NCI-H2227 treated with DMSO at 0.1 percent for 48 hours (cell line): Measurements from ENCODE around the gene NBAS.
A peak's percentile ranks its signal among the peaks of the same experiment; 100 is the strongest.

Experiments
- DNase-seq: peaks from one replicate; lab custom pipeline; 2025; lab: John Stamatoyannopoulos, UW

Gene NBAS

GRCh38 chr2:15560988-15561573 is at the start of gene NBAS:
TSS of gene NBAS (minus strand) at chr2:15561334. CDS start at chr2:15561304, 30 bp downstream.
- peak; percentile 91 for DNase-seq

- DNase-seq, result no peak
Measured at GRCh38 chr2:15610430-15610952, 49.4 kb upstream of the NBAS start.

GRCh38 chr2:15609341-15610042 is 48.4 kb upstream of the NBAS start:
- no peak for DNase-seq

- no peak for DNase-seq
Measured at GRCh38 chr2:15608392-15608761, 47.2 kb upstream of the NBAS start.

- DNase-seq, result no peak
Measured at GRCh38 chr2:15607709-15608391, 46.7 kb upstream of the NBAS start.

- no peak for DNase-seq
Measured at GRCh38 chr2:15606481-15607441, 45.6 kb upstream of the NBAS start.

GRCh38 chr2:15605721-15606120 is 44.6 kb upstream of the NBAS start:
- no peak for DNase-seq

- DNase-seq, result no peak
Measured at GRCh38 chr2:15603948-15604347, 42.8 kb upstream of the NBAS start.

GRCh38 chr2:15603044-15603765 is 42.1 kb upstream of the NBAS start:
- DNase-seq, result no peak

GRCh38 chr2:15602393-15602792 is 41.3 kb upstream of the NBAS start:
- no peak for DNase-seq

GRCh38 chr2:15601681-15602080 is 40.5 kb upstream of the NBAS start:
- DNase-seq, result no peak

- DNase-seq, result no peak
Measured at GRCh38 chr2:15599994-15600393, 38.9 kb upstream of the NBAS start.

GRCh38 chr2:15596968-15597367 is 35.8 kb upstream of the NBAS start:
- no peak for DNase-seq

GRCh38 chr2:15596350-15596749 is 35.2 kb upstream of the NBAS start:
- DNase-seq, result no peak

- no peak for DNase-seq
Measured at GRCh38 chr2:15595936-15596335, 34.8 kb upstream of the NBAS start.

GRCh38 chr2:15595342-15595905 is 34.3 kb upstream of the NBAS start:
- no peak for DNase-seq

GRCh38 chr2:15594291-15595256 is 33.4 kb upstream of the NBAS start:
- DNase-seq, result no peak

GRCh38 chr2:15593327-15593705 is 32.2 kb upstream of the NBAS start:
- no peak for DNase-seq

GRCh38 chr2:15591692-15592463 is 30.7 kb upstream of the NBAS start, which contains the start of gene DDX1:
TSS of gene DDX1 (plus strand) at chr2:15591868. CDS start at chr2:15591934, 66 bp downstream.
- DNase-seq, result peak; percentile 80
